ENCODE results near the gene MYO3B. TPM values are rescaled to one million over a fixed set of nuclear protein-coding genes. Genes with fewer than 3 reads are reported as not detected.
"Not testable (repeated sequence)": the region's sequence is repeated elsewhere in the genome, so short reads cannot be mapped to it uniquely, and the experiment has no call there.

MYO3B gene
- total RNA-seq, 1 experiment from 2014 or later: not detected

- Histone ChIP-seq H3K27me3 (replicated peaks) (no peaks in the 10 kb centered on the region), H3K4me3 (no peak overlapping the region), H3K27ac (no peak overlapping the region), H3K9me3 (replicated peaks) (no peaks in the 10 kb centered on the region; the same call in 1 of the 2 replicates), H3K36me3 (no peaks in the 10 kb centered on the region), H3K4me1 (replicated peaks) (no peaks in the 10 kb centered on the region)
- DNase-seq (ENCODE audit: low read depth in 1 of 2, low spot score in 2 of 2): no peak
Measured at GRCh38 chr2:170467568-170468422, 289.8 kb downstream of the MYO3B start.

GRCh38 chr2:170468557-170468956 is 290.6 kb downstream of the MYO3B start:
- no peaks in the 10 kb centered on the region for H3K27me3 ChIP-seq (replicated peaks)

GRCh38 chr2:170472498-170472897 is 294.6 kb downstream of the MYO3B start:
- not testable (repeated sequence) for H3K4me1 ChIP-seq (replicated peaks); H3K9me3 ChIP-seq (replicated peaks); H3K36me3 ChIP-seq; H3K27me3 ChIP-seq (replicated peaks); DNase-seq (ENCODE audit: low read depth in 1 of 2, low spot score in 2 of 2); H3K27ac ChIP-seq; H3K4me3 ChIP-seq

More at GRCh38 chr2:170468557-170468956, 290.6 kb downstream of the MYO3B start:
- no peak overlapping the region for H3K27ac ChIP-seq
- DNase-seq (ENCODE audit: low read depth in 1 of 2, low spot score in 2 of 2): no peak
- H3K36me3 ChIP-seq: no peaks in the 10 kb centered on the region
- no peaks in the 10 kb centered on the region; the same call in 1 of the 2 replicates for H3K9me3 ChIP-seq (replicated peaks)
- no peaks in the 10 kb centered on the region for H3K4me1 ChIP-seq (replicated peaks)
- H3K4me3 ChIP-seq: no peak overlapping the region

DNA sequence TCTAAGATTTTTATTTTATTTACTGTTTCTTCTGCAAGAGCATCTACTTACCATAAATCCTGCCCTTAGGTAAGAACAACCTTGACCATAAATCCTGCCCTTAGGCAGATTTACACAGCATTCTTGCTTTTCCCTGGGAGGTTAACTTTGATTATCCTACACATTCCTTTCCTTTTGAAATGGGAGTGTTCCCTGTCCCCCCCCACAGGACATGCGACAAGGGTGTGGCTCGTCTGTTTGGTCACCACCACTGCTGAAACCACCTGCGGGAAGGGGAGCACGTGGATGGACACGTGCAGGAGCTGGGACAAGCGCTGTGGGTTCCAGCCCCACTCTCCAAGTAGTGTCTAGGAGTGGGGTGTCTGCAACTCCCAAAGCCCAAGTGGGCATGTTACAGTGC is 297.9 kb downstream of the MYO3B start:
- no peak for DNase-seq (ENCODE audit: low read depth in 1 of 2, low spot score in 2 of 2)
- Histone ChIP-seq H3K36me3 (no peaks in the 10 kb centered on the region), H3K4me3 (no peak overlapping the region), H3K4me1 (replicated peaks) (no peaks in the 10 kb centered on the region), H3K27me3 (replicated peaks) (no peaks in the 10 kb centered on the region), H3K27ac (no peak overlapping the region), H3K9me3 (replicated peaks) (no peaks in the 10 kb centered on the region)

- Histone ChIP-seq H3K4me3 (no peak overlapping the region), H3K4me1 (replicated peaks) (no peaks in the 10 kb centered on the region), H3K9me3 (replicated peaks) (no peaks in the 10 kb centered on the region), H3K27ac (no peak overlapping the region), H3K36me3 (no peaks in the 10 kb centered on the region), H3K27me3 (replicated peaks) (no peaks in the 10 kb centered on the region)
- DNase-seq (ENCODE audit: low read depth in 1 of 2, low spot score in 2 of 2): no peak
Measured at GRCh38 chr2:170477630-170478029, 299.7 kb downstream of the MYO3B start.

DNA sequence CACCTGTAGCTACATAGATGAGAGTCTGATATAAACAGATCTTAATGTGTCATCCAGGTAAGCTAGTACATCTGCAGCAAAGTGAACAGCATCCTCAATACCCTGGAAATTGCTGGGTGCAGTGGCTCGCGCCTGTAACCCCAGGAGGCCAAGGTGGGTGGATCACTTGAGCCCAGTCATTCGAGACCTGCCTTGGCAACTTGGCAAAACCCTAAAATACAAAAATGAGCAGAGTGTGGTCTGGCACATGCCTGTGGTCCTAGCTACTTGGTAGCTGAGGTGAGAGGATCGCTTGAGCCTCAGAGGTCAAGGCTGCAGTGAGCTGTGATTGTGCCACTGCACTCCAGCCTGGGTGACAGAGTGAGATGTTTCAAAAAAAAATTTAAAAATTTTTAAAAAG is 303.3 kb downstream of the MYO3B start:
- H3K27ac ChIP-seq: no peak overlapping the region
- no peak overlapping the region for H3K4me3 ChIP-seq
- H3K9me3 ChIP-seq (replicated peaks): no peaks in the 10 kb centered on the region
- no peaks in the 10 kb centered on the region for H3K27me3 ChIP-seq (replicated peaks)
- H3K4me1 ChIP-seq (replicated peaks): no peaks in the 10 kb centered on the region
- H3K36me3 ChIP-seq: no peaks in the 10 kb centered on the region
- no peak for DNase-seq (ENCODE audit: low read depth in 1 of 2, low spot score in 2 of 2)

- Histone ChIP-seq H3K27ac (no peak overlapping the region), H3K36me3 (no peaks in the 10 kb centered on the region), H3K9me3 (replicated peaks) (no peaks in the 10 kb centered on the region), H3K27me3 (replicated peaks) (no peaks in the 10 kb centered on the region), H3K4me3 (no peak overlapping the region), H3K4me1 (replicated peaks) (no peaks in the 10 kb centered on the region)
- DNase-seq (ENCODE audit: low read depth in 1 of 2, low spot score in 2 of 2): no peak
Measured at GRCh38 chr2:170484552-170484951, 306.6 kb downstream of the MYO3B start.

DNA sequence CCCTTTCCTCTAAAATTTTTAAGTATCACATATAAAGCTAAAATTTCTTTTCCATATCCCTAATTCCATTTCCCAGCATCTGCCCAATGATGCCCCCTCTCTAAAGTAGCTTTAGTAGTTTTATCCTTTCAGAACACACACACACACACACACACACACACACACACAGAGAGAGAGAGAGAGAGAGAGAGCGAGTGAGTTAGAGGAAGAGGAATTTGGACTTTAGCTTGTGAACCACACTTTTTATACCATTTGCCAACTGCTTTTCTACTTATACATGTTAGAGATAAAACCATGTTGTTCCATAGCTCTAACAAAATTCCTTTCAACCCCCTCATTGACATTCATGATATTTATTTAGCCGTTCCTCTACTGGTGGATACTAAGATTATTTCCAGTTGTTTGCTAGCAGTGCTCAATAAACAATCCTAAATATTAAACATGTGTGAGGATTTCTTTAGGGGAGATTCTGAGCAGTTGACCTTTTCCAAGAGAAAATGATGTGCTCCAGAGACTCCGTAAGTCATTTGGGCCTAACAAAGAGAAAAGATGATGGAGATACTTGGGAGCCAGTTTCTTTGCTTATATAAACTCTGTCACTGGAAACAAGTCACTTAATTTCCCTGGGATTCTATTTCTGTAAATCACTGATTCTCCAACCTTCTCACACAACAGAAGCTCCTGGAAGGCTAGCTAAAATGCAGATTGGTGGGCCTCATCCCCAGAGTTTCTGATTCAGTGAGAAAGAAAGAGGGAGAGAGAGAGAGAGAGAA is 307.5 kb downstream of the MYO3B start:
- Histone ChIP-seq H3K36me3 (no peaks in the 10 kb centered on the region), H3K4me1 (replicated peaks) (no peaks in the 10 kb centered on the region), H3K27me3 (replicated peaks) (no peaks in the 10 kb centered on the region), H3K4me3 (no peak overlapping the region), H3K27ac (no peak overlapping the region), H3K9me3 (replicated peaks) (no peaks in the 10 kb centered on the region)
- no peak for DNase-seq (ENCODE audit: low read depth in 1 of 2, low spot score in 2 of 2)

GRCh38 chr2:170486730-170487129 is 308.8 kb downstream of the MYO3B start:
- DNase-seq (ENCODE audit: low read depth in 1 of 2, low spot score in 2 of 2): no peak
- H3K27ac ChIP-seq: no peak overlapping the region
- no peak overlapping the region for H3K4me3 ChIP-seq
- H3K27me3 ChIP-seq (replicated peaks): no peaks in the 10 kb centered on the region
- H3K4me1 ChIP-seq (replicated peaks): no peaks in the 10 kb centered on the region
- H3K9me3 ChIP-seq (replicated peaks): no peaks in the 10 kb centered on the region
- H3K36me3 ChIP-seq: no peaks in the 10 kb centered on the region

GRCh38 chr2:170488807-170489206 is 310.9 kb downstream of the MYO3B start:
- Histone ChIP-seq H3K27me3 (replicated peaks) (no peaks in the 10 kb centered on the region), H3K36me3 (no peaks in the 10 kb centered on the region), H3K9me3 (replicated peaks) (no peaks in the 10 kb centered on the region), H3K27ac (no peak overlapping the region), H3K4me3 (no peak overlapping the region), H3K4me1 (replicated peaks) (no peaks in the 10 kb centered on the region)
- DNase-seq (ENCODE audit: low read depth in 1 of 2, low spot score in 2 of 2): no peak

GRCh38 chr2:170492010-170492409 is 314.1 kb downstream of the MYO3B start:
- H3K9me3 ChIP-seq (replicated peaks): no peaks in the 10 kb centered on the region
- DNase-seq (ENCODE audit: low read depth in 1 of 2, low spot score in 2 of 2): no peak
- H3K4me1 ChIP-seq (replicated peaks): no peaks in the 10 kb centered on the region
- H3K36me3 ChIP-seq: no peaks in the 10 kb centered on the region
- H3K27ac ChIP-seq: no peak overlapping the region
- no peak overlapping the region for H3K4me3 ChIP-seq
- no peaks in the 10 kb centered on the region for H3K27me3 ChIP-seq (replicated peaks)

GRCh38 chr2:170493426-170494097 is 315.6 kb downstream of the MYO3B start:
- Histone ChIP-seq H3K36me3 (no peaks in the 10 kb centered on the region), H3K4me1 (replicated peaks) (no peaks in the 10 kb centered on the region), H3K27me3 (replicated peaks) (no peaks in the 10 kb centered on the region), H3K27ac (no peak overlapping the region), H3K9me3 (replicated peaks) (no peaks in the 10 kb centered on the region), H3K4me3 (no peak overlapping the region)
- DNase-seq (ENCODE audit: low read depth in 1 of 2, low spot score in 2 of 2): no peak

GRCh38 chr2:170495896-170496295 is 317.9 kb downstream of the MYO3B start:
- peaks cover 2% of the 10 kb centered on the region; the same call in 1 of the 2 replicates for H3K27me3 ChIP-seq (replicated peaks)
- no peak overlapping the region for H3K4me3 ChIP-seq
- no peak for DNase-seq (ENCODE audit: low read depth in 1 of 2, low spot score in 2 of 2)
- no peaks in the 10 kb centered on the region for H3K4me1 ChIP-seq (replicated peaks)
- no peaks in the 10 kb centered on the region for H3K36me3 ChIP-seq
- no peaks in the 10 kb centered on the region for H3K9me3 ChIP-seq (replicated peaks)
- no peak overlapping the region for H3K27ac ChIP-seq

DNA sequence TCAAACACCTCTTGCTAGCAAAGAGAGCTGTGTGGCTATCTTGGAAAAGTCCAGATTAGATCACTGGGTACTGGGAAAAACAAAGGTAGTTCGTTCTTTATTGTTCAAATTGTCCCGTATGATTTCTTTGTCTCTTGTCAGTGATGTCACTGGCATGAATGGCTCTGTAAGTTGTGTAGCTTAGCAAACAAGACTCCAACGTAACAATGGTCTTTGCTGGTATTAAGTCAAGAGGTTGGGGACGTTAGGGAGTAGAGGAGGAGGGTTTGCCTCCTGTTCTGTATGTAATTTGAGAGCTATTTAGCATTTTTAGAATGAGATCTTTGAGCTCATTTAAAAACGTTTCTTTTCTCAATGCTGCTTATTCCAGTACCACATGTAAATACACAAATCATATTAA is 320.7 kb downstream of the MYO3B start:
- no peaks in the 10 kb centered on the region for H3K36me3 ChIP-seq
- H3K9me3 ChIP-seq (replicated peaks): no peaks in the 10 kb centered on the region
- H3K27me3 ChIP-seq (replicated peaks): peaks cover 2% of the 10 kb centered on the region; the same call in 1 of the 2 replicates
- no peak overlapping the region for H3K4me3 ChIP-seq
- no peaks in the 10 kb centered on the region for H3K4me1 ChIP-seq (replicated peaks)
- H3K27ac ChIP-seq: no peak overlapping the region
- no peak for DNase-seq (ENCODE audit: low read depth in 1 of 2, low spot score in 2 of 2)

Data from SJSA1 (cell line).